Tibial nerve (tissue), 4 donors: ENCODE results near the gene GABRB1.

Experiments used
- CTCF ChIP-seq, 5 experiments: fragments of 200-600 bp in 3 of 5; fragments of 450-650 bp in 2 of 5; sonication (generic) in 3 of 5; IDR thresholded peaks; one replicate each; pipeline ENCODE4 v1.5.1; 2016 to 2019; ENCODE audit warnings: antibody characterized with exemption in 5 of 5, mild to moderate bottlenecking in 3 of 5, moderate library complexity in 2 of 5
- EP300 ChIP-seq, 2 donors: sonication (generic); formaldehyde crosslinking; IDR thresholded peaks; one replicate each; pipeline ENCODE4 v1.6.1; 2017; ENCODE audit warnings: antibody characterized with exemption in 2 of 2, mild to moderate bottlenecking in 1 of 2

GRCh38 chr4:47368211-47368610 is 336.8 kb downstream of the GABRB1 start:
- no peak for TF ChIP-seq CTCF (IDR thresholded peaks at IDR 0.05)
- no peak for TF ChIP-seq EP300 (IDR thresholded peaks at IDR 0.05)
